ENCODE results near the gene MSLN.

Gene MSLN

DNA sequence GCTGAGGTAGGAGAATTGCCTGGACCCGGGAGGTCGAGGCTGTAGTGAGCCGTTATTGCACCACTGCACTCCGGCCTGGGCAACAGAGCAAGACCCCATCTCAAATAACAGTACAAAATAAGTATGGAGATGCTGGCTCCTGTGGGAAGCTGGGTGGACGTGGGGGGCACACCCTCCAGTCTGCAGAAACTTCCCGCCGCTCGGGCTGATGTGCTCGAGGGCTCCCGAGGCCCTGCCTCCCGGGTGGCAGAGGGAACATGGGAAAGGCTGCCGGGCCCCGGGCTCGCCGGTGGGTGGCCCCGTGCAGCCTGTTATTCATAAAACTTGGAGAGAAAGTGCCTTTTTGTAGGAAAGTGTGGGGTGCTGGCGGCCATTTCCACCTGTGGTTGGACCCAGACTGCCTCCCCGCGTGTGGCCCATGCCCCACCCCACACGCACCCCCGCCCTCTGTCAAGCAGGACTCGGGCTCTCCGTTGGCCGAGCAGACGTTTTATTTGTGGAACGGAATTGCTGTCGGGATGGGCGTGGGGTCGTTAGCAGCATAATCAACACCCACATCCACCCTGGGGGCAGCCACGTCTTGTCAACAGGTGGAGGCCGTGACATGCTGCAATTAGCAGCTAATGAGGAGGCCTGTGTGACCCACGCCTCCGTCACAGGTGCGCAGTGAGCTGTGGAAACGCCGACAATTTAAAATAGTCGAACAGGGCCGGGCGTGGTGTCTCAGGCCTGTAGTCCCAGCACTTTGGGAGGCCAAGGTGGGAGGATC is 12.4 kb upstream of the MSLN start:
- H3K79me2 ChIP-seq (ENCODE audit: insufficient read depth, low read length) = no peaks in the 10 kb centered on the region
- H3K9me2 ChIP-seq (replicated peaks; ENCODE audit: low read depth, low read length) = no peaks in the 10 kb centered on the region
- no peak overlapping the region for H3K9ac ChIP-seq (ENCODE audit: low read depth, low read length, poor library complexity, severe bottlenecking)
- H3F3A ChIP-seq (ENCODE audit: low read depth) = no peaks in the 10 kb centered on the region
- H2AFZ ChIP-seq (ENCODE audit: low read length) = no peak overlapping the region
- no peaks in the 10 kb centered on the region for H3K9me3 ChIP-seq (ENCODE audit: insufficient read depth, low read depth, low read length)
- H4K20me1 ChIP-seq (ENCODE audit: insufficient read depth, low read length, poor library complexity, severe bottlenecking) = no peaks in the 10 kb centered on the region
- no peaks in the 10 kb centered on the region for H3K36me3 ChIP-seq (ENCODE audit: insufficient read depth, low read length)
- no peak overlapping the region for H3K4me3 ChIP-seq (ENCODE audit: low read length, poor library complexity, severe bottlenecking)
- TF ChIP-seq, protein P1, sequence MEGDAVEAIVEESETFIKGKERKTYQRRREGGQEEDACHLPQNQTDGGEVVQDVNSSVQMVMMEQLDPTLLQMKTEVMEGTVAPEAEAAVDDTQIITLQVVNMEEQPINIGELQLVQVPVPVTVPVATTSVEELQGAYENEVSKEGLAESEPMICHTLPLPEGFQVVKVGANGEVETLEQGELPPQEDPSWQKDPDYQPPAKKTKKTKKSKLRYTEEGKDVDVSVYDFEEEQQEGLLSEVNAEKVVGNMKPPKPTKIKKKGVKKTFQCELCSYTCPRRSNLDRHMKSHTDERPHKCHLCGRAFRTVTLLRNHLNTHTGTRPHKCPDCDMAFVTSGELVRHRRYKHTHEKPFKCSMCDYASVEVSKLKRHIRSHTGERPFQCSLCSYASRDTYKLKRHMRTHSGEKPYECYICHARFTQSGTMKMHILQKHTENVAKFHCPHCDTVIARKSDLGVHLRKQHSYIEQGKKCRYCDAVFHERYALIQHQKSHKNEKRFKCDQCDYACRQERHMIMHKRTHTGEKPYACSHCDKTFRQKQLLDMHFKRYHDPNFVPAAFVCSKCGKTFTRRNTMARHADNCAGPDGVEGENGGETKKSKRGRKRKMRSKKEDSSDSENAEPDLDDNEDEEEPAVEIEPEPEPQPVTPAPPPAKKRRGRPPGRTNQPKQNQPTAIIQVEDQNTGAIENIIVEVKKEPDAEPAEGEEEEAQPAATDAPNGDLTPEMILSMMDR (conservative IDR thresholded peaks at IDR 0.05; ENCODE audit: low read length) = no peak
- TF ChIP-seq EZH2phosphoT487 (IDR thresholded peaks at IDR 0.05; ENCODE audit: borderline replicate concordance) = no peak
- H3K27me3 ChIP-seq (ENCODE audit: insufficient read depth, low read length, poor library complexity, severe bottlenecking) = no peaks in the 10 kb centered on the region
- no peaks in the 10 kb centered on the region for H3K4me1 ChIP-seq (ENCODE audit: insufficient read depth, low read length, poor library complexity, severe bottlenecking)
- H3K4me2 ChIP-seq (ENCODE audit: low read depth, low read length, poor library complexity, severe bottlenecking) = no peak overlapping the region

GRCh38 chr16:749010-749409 is 11.5 kb upstream of the MSLN start:
- Histone ChIP-seq H3K9me3 (ENCODE audit: insufficient read depth, low read depth, low read length) (no peaks in the 10 kb centered on the region), H3K79me2 (ENCODE audit: insufficient read depth, low read length) (no peaks in the 10 kb centered on the region), H3K36me3 (ENCODE audit: insufficient read depth, low read length) (no peaks in the 10 kb centered on the region), H3K9ac (ENCODE audit: low read depth, low read length, poor library complexity, severe bottlenecking) (no peak overlapping the region), H3K27me3 (ENCODE audit: insufficient read depth, low read length, poor library complexity, severe bottlenecking) (no peaks in the 10 kb centered on the region), H3F3A (ENCODE audit: low read depth) (no peaks in the 10 kb centered on the region), H3K9me2 (replicated peaks; ENCODE audit: low read depth, low read length) (no peaks in the 10 kb centered on the region), H3K4me3 (ENCODE audit: low read length, poor library complexity, severe bottlenecking) (no peak overlapping the region), H4K20me1 (ENCODE audit: insufficient read depth, low read length, poor library complexity, severe bottlenecking) (no peaks in the 10 kb centered on the region), H3K4me2 (ENCODE audit: low read depth, low read length, poor library complexity, severe bottlenecking) (no peak overlapping the region), H2AFZ (ENCODE audit: low read length) (no peak overlapping the region), H3K4me1 (ENCODE audit: insufficient read depth, low read length, poor library complexity, severe bottlenecking) (no peaks in the 10 kb centered on the region)
- TF ChIP-seq, protein P1 (conservative IDR thresholded peaks at IDR 0.05; ENCODE audit: low read length) = no peak
- no peak for TF ChIP-seq EZH2phosphoT487 (IDR thresholded peaks at IDR 0.05; ENCODE audit: borderline replicate concordance)

- Histone ChIP-seq H3K9ac (ENCODE audit: low read depth, low read length, poor library complexity, severe bottlenecking) (no peak overlapping the region), H3K4me3 (ENCODE audit: low read length, poor library complexity, severe bottlenecking) (no peak overlapping the region), H3F3A (ENCODE audit: low read depth) (no peaks in the 10 kb centered on the region), H2AFZ (ENCODE audit: low read length) (no peak overlapping the region), H3K27me3 (ENCODE audit: insufficient read depth, low read length, poor library complexity, severe bottlenecking) (no peaks in the 10 kb centered on the region), H3K9me2 (replicated peaks; ENCODE audit: low read depth, low read length) (no peaks in the 10 kb centered on the region), H3K9me3 (ENCODE audit: insufficient read depth, low read depth, low read length) (no peaks in the 10 kb centered on the region), H3K79me2 (ENCODE audit: insufficient read depth, low read length) (no peaks in the 10 kb centered on the region), H3K36me3 (ENCODE audit: insufficient read depth, low read length) (no peaks in the 10 kb centered on the region), H4K20me1 (ENCODE audit: insufficient read depth, low read length, poor library complexity, severe bottlenecking) (no peaks in the 10 kb centered on the region), H3K4me1 (ENCODE audit: insufficient read depth, low read length, poor library complexity, severe bottlenecking) (no peaks in the 10 kb centered on the region), H3K4me2 (ENCODE audit: low read depth, low read length, poor library complexity, severe bottlenecking) (no peak overlapping the region)
- TF ChIP-seq, protein P1 (conservative IDR thresholded peaks at IDR 0.05; ENCODE audit: low read length) = no peak
- TF ChIP-seq EZH2phosphoT487 (IDR thresholded peaks at IDR 0.05; ENCODE audit: borderline replicate concordance) = no peak
Observed at GRCh38 chr16:750485-750884, 10.0 kb upstream of the MSLN start.

Measured in Loucy (cell line).